HepG2 (cell line): ENCODE measurements around the gene MTF1. TPM values are rescaled to one million over a fixed set of nuclear protein-coding genes. Genes with fewer than 3 reads are reported as not detected.

ENCODE experiments used
- ATAC-seq: fragments of 200-7000 bp; cut with Tn5 transposase; 3 replicates; pipeline ENCODE4 v1.9.1; 2020; ENCODE audit warnings: mild to moderate bottlenecking, moderate library complexity
- BruUV-seq: library from RNA; stranded (reverse); fragments of 400-500 nt; replicated peaks from 2 replicates; lab custom pipeline; 2021; lab: Mats Ljungman, UMichigan
- CTCF ChIA-PET: fragments of 300-600 bp; formaldehyde crosslinking; extraction: SDS; loops from one replicate; lab custom pipeline; 2021; ENCODE audit warnings: low total read pairs, inconsistent platforms, low intra/inter-chr PET ratio; lab: Yijun Ruan, JAX
- POLR2A ChIA-PET: fragments of 350-600 bp; sonication (Branson Sonifier 250); formaldehyde crosslinking; loops from one replicate; lab custom pipeline; 2020; ENCODE audit warnings: antibody characterized with exemption, inconsistent platforms; lab: Yijun Ruan, JAX
- DNase-seq: peaks from one replicate; pipeline ENCODE4 v3.0.0-alpha.2; 2015; ENCODE audit warnings: low spot score
- FAIRE-seq: peaks from 3 replicates; lab custom pipeline; 2011; peaks lifted over from hg19 to GRCh38; lab: Jason Lieb, UNC
- H2AFZ ChIP-seq: one replicate; pipeline ENCODE4 v1.6.1; 2011; ENCODE audit warnings: low read length, inconsistent platforms
- H3K27ac ChIP-seq: fragments of 300-600 bp; 3 replicates; pipeline ENCODE4 v1.8.0; 2011; ENCODE audit warnings: mixed run types, mild to moderate bottlenecking, mixed read lengths, low read length, inconsistent platforms; ENCODE audit not compliant: insufficient read depth; ENCODE audit errors: extremely low read length
- H3K27me3 ChIP-seq, 2 experiments: fragments of 200-600 bp in 1 of 2; 2 replicates in 1 of 2; 3 replicates in 1 of 2; pipeline versions ENCODE4 v1.6.0 to v1.8.0; 2011; ENCODE audit warnings: low read length in 2 of 2, mild to moderate bottlenecking in 2 of 2, moderate library complexity in 2 of 2, inconsistent platforms in 1 of 2; ENCODE audit not compliant: insufficient read depth in 2 of 2, control insufficient read depth in 1 of 2
- H3K36me3 ChIP-seq, 2 experiments: fragments of 200-600 bp in 1 of 2; replicated peaks in 1 of 2; 2 replicates in 1 of 2; 3 replicates in 1 of 2; pipeline versions ENCODE4 v1.5.1 to v1.8.0; 2011; ENCODE audit warnings: low read length in 2 of 2, inconsistent platforms in 1 of 2; ENCODE audit not compliant: insufficient read depth in 2 of 2, control insufficient read depth in 1 of 2
- H3K4me1 ChIP-seq: 2 replicates; pipeline ENCODE4 v1.5.1; 2012; ENCODE audit warnings: low read length, inconsistent platforms; ENCODE audit not compliant: insufficient read depth
- H3K4me2 ChIP-seq: 2 replicates; pipeline ENCODE4 v1.6.0; 2011; ENCODE audit warnings: low read depth, low read length, inconsistent platforms
- H3K4me3 ChIP-seq, 3 experiments: fragments of 200-600 bp in 1 of 3; sonication (generic), shearing (Covaris generic) in 1 of 3; replicated peaks in 1 of 3; 2 replicates each; pipeline ENCODE4 v1.5.1; 2011 to 2016; ENCODE audit warnings: low read length in 3 of 3, inconsistent platforms in 2 of 3, low read depth in 2 of 3, mild to moderate bottlenecking in 2 of 3, control low read depth in 1 of 3, mixed read lengths in 1 of 3; ENCODE audit not compliant: insufficient read depth in 1 of 3
- H3K79me2 ChIP-seq: one replicate; pipeline ENCODE4 v1.6.1; 2011; ENCODE audit warnings: low read length, inconsistent platforms; ENCODE audit not compliant: insufficient read depth
- H3K9ac ChIP-seq: 2 replicates; pipeline ENCODE4 v1.6.0; 2011; ENCODE audit warnings: mild to moderate bottlenecking, low read depth, low read length, inconsistent platforms; ENCODE audit not compliant: insufficient read depth
- H3K9me3 ChIP-seq: 2 replicates; pipeline ENCODE4 v1.5.1; 2012; ENCODE audit warnings: mild to moderate bottlenecking, low read length
- H4K20me1 ChIP-seq: 2 replicates; pipeline ENCODE4 v1.6.0; 2011; ENCODE audit warnings: inconsistent platforms, mild to moderate bottlenecking, low read length, moderate library complexity; ENCODE audit not compliant: insufficient read depth
- ATF2 ChIP-seq: sonication (generic); formaldehyde crosslinking; IDR thresholded peaks from 2 replicates; pipeline ENCODE4 v1.4.0; 2020; ENCODE audit warnings: missing genetic modification reagents
- CEBPG ChIP-seq: IDR thresholded peaks from 2 replicates; pipeline ENCODE4 v1.6.1; 2016
- NRL ChIP-seq: sonication (generic); formaldehyde crosslinking; IDR thresholded peaks from 2 replicates; pipeline ENCODE4 v1.5.0; 2020; ENCODE audit warnings: missing genetic modification reagents, mild to moderate bottlenecking, moderate library complexity, borderline replicate concordance
- SIN3B ChIP-seq: fragments of 150-350 bp; IDR thresholded peaks from 2 replicates; pipeline ENCODE4 v1.6.1; 2014; ENCODE audit warnings: low read length
- WGBS: methylation state at CpG from one replicate; pipeline ENCODE4 v1.1.6; 2017; ENCODE audit warnings: low lambda C conversion rate; 5-methylcytosine and 5-hydroxymethylcytosine counted together
- in situ Hi-C: cut with HindIII; loops from 2 replicates; pipeline ENCODE4 v1.10.0; 2017; ENCODE audit warnings: low pct_unique_long_range_greater_than_20kb; ENCODE audit not compliant: extremely low pct_ligation_motif_present
- intact Hi-C: fragments of 100-400 bp; cut with micrococcal nuclease; formaldehyde crosslinking; loops from one replicate; pipeline ENCODE4 v1.10.0; 2022; ENCODE audit not compliant: unreplicated experiment
- polyA plus RNA-seq, 8 experiments: library from polyadenylated mRNA; depleted of rRNA in 3 of 8; stranded (reverse) in 7 of 8; unstranded in 1 of 8; fragments of >200 nt; fragmentation: Illumina TruSeq in 4 of 8; extraction: Trizol in 4 of 8; gene quantifications; 2 replicates each; pipeline versions ENCODE4 v1.2.1 to v1.2.3, GENCODE V29; 2011 to 2016; ENCODE audit warnings: low read depth in 4 of 8, missing spikeins in 1 of 8, mixed read lengths in 1 of 8; ENCODE audit not compliant: insufficient read depth in 1 of 8
- total RNA-seq, 5 experiments: library from RNA; depleted of rRNA; stranded (reverse); fragments of >200 nt; fragmentation: Illumina TruSeq; extraction: Trizol; gene quantifications; 2 replicates each; pipeline ENCODE4 v1.2.3, GENCODE V29; 2016; ENCODE audit warnings: low read depth in 1 of 5
- TF ChIP-seq, protein P1 (sequence below): sonication (generic); formaldehyde crosslinking; IDR thresholded peaks from 2 replicates; pipeline ENCODE4 v1.4.0; 2020; ENCODE audit warnings: missing genetic modification reagents

Gene MTF1
- total and polyA plus RNA-seq, 2 of the 13 experiments (the other 11 are each of a cell fraction or from before 2014, with no cell fraction given), result 2.4 to 3.3 TPM

DNA sequence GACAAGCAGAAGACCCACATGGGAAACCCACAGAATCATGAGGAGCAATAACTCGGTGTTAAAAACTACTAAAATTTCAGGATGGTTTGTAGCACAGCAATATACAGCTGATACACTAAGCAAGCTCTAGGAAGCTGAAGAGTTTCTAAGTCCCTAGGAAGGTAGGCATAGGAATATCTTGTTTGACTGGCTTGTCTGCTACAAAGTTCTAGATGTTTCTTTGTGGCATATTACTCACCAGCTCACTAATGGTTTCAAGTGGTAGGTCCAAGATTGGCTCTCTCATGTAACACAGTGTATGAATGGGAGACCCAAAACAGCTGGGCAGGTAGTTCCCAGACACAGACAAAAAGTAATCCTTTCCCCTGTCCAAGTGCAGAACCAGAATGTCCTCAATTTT lies 13.3 kb upstream of the MTF1 start:
- ATAC-seq, result no peak
- BruUV-seq, result no TSS peak
- H3K9me3 ChIP-seq, result no peaks in the 10 kb centered on the region
- POLR2A ChIA-PET, result interaction anchor here (1.1 kb wide), 1 partner anchor 13 kb away, joined by 3 read pairs; the partner anchor contains the start of gene MTF1
- no peak overlapping the region for H3K4me2 ChIP-seq
- no peak overlapping the region for H3K4me3 ChIP-seq
- intact Hi-C loops, result no loop called here
- H4K20me1 ChIP-seq, result no peaks in the 10 kb centered on the region
- H3K4me1 ChIP-seq, result peaks cover under 1% of the 10 kb centered on the region; the same call in 1 of the 2 replicates
- no peak for DNase-seq
- no peak overlapping the region for H2AFZ ChIP-seq
- no peak overlapping the region for H3K9ac ChIP-seq
- peaks cover 6 to 51% of the 10 kb centered on the region in 2 experiments for H3K36me3 ChIP-seq
- no peak for TF ChIP-seq SIN3B
- H3K79me2 ChIP-seq, result no peaks in the 10 kb centered on the region
- H3K27ac ChIP-seq, result no peak overlapping the region
- CTCF ChIA-PET, result no interaction called here
- in situ Hi-C loops, result no loop called here
- FAIRE-seq, result no peak
- WGBS, result 94% methylated on average over 1 of the region's 1 CpG
- no peaks in the 10 kb centered on the region; a peak in 1 of 5 replicates for H3K27me3 ChIP-seq

DNA sequence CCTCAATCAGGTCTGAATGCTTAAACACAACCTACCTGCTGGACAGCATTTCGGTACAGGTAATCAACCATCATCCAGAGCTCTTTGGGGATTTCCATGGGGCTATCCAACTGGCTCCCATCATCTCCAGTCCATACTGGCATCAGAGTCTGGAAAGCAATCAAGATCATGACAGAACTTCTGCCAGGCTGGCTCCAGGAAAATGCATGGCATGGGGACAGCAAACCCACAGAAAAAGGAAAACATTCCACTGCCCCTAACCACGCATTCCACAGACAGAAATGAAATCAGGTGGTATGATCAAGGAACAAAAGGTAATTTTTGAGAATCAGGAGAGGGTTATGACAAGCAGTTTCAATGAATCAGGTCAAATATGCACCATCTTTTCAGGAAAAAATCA lies 9.1 kb upstream of the MTF1 start:
- Histone ChIP-seq H3K36me3 (peaks cover 7 to 36% of the 10 kb centered on the region in 2 experiments; a peak in 4 of 5 replicates), H3K4me2 (no peak overlapping the region), H3K4me3 (no peak overlapping the region), H3K4me1 (no peaks in the 10 kb centered on the region), H3K79me2 (no peaks in the 10 kb centered on the region), H2AFZ (no peak overlapping the region), H3K27ac (no peak overlapping the region), H3K27me3 (no peaks in the 10 kb centered on the region; a peak in 1 of 5 replicates), H3K9ac (no peak overlapping the region), H4K20me1 (no peaks in the 10 kb centered on the region), H3K9me3 (no peaks in the 10 kb centered on the region)
- no TSS peak for BruUV-seq
- FAIRE-seq, result no peak
- in situ Hi-C loops, result no loop called here
- no peak for DNase-seq
- 96% methylated on average over 2 of the region's 2 CpGs for WGBS
- ChIA-PET POLR2A (no interaction called here), CTCF (no interaction called here)
- TF ChIP-seq, protein P1, sequence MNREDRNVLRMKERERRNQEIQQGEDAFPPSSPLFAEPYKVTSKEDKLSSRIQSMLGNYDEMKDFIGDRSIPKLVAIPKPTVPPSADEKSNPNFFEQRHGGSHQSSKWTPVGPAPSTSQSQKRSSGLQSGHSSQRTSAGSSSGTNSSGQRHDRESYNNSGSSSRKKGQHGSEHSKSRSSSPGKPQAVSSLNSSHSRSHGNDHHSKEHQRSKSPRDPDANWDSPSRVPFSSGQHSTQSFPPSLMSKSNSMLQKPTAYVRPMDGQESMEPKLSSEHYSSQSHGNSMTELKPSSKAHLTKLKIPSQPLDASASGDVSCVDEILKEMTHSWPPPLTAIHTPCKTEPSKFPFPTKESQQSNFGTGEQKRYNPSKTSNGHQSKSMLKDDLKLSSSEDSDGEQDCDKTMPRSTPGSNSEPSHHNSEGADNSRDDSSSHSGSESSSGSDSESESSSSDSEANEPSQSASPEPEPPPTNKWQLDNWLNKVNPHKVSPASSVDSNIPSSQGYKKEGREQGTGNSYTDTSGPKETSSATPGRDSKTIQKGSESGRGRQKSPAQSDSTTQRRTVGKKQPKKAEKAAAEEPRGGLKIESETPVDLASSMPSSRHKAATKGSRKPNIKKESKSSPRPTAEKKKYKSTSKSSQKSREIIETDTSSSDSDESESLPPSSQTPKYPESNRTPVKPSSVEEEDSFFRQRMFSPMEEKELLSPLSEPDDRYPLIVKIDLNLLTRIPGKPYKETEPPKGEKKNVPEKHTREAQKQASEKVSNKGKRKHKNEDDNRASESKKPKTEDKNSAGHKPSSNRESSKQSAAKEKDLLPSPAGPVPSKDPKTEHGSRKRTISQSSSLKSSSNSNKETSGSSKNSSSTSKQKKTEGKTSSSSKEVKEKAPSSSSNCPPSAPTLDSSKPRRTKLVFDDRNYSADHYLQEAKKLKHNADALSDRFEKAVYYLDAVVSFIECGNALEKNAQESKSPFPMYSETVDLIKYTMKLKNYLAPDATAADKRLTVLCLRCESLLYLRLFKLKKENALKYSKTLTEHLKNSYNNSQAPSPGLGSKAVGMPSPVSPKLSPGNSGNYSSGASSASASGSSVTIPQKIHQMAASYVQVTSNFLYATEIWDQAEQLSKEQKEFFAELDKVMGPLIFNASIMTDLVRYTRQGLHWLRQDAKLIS, result no peak
- TF ChIP-seq ATF2 (CRISPR knock-in tag) (no peak), CEBPG (CRISPR knock-in tag) (no peak), NRL (no peak)
- intact Hi-C loops, result no loop called here
- ATAC-seq, result no peak
